ENCODE measurements around the gene USP6NL.
"Not testable (repeated sequence)": the region's sequence is repeated elsewhere in the genome, so short reads cannot be mapped to it uniquely, and the experiment has no call there.

Gene USP6NL

DNA sequence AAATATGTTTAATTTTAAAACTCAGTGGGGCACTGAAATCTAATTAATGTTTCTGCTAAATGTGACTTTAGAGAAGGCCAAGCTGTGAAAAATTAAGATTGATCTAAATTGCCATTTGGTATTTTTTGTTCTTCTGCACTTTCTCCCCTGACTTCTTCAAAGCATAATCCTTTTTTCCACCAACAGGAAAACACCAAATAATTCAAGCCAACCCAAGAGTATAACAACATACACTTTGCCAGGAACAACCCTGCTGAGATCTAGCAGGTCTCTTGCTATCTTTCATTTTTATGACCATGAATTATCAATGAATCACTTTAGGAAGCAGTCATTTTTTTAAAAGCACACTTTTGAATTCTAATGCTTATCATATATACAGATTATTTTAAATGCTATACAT lies 100.1 kb downstream of the USP6NL start:
- DNase-seq = no peak

DNA sequence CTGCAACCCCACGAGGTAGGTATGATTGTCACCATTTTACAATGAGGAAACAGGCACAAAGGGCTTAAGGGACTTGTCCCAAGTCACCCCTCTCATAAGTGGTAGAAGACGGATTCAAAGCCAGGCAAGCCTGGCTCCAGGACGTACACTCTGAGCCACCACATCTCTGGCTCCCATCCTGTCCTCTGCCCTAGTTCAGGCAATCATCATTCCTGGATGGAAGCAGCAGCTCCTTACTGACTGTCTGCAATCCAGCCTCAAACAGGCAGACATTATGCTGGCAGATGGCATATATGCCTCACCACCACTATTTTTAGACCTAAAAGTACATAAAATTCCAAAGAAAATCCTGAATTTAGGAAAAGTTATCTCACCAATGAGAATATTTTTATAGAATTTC lies 100.7 kb downstream of the USP6NL start:
- DNase-seq = no peak

DNA sequence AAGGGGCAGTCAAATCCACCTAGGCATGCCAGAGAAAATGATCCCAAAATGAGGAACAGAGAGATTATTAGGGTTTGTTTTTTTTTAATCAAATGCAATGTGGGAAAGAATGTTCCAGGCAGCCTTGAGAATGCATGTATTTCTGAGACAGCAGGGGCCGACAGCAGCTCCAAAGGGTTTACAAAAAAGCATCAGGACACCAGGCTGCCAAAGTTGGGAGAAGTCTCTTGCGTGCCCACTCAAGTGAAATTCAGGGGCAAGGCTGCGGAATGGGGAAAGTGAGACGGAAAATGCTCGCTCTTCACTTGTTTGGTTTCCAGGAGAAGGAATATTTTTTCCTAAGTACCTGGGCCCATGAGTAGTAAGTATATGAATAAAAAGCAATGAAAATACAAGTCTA lies 101.2 kb downstream of the USP6NL start:
- no peak for DNase-seq

DNA sequence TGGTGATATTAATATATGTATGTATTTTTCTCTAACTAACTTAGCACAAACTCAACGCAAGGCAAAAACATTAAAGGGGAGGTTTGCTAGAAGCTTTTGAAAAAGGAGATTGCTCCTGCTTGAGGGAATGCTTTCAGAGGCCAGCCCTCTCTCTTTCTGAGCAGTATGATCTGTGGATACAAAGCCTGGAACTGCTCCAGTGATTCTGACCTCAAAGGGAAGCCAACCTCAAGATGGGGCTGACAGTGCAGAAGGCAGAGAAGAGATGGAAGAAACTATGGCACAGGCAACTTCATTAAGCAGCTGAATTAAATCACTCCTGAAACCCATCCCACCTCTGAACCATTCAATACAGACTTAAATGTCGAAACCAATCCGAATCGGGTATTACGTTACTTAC lies 102.4 kb downstream of the USP6NL start:
- no peak for DNase-seq

DNA sequence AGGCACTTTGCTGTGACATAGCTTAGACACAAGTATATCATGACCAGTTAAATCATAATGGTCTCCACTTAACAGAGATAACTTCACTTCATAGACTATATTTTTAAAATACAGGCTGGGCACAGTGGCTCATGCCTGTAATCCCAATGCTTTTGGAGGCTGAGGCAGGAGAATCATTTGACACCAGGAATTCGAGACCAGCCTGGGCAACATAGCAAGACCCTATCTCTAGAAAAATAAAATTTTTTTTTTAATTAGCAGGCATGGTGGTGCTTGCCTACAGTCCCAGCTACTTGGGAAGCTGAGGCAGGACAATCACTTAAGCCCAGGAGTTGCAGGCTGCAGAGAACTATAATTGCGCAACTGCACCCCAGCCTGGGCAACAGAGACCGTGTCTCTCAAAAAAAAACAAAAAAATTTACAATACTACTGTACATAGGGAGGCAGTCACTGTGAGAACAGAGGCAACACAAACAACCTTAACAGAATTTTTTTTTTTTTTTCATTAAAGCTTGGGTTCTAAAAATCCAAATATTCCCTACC lies 105.1 kb downstream of the USP6NL start:
- no peak for DNase-seq

- no peak for DNase-seq
Measured at GRCh38 chr10:11505639-11506038, 105.8 kb downstream of the USP6NL start.

DNA sequence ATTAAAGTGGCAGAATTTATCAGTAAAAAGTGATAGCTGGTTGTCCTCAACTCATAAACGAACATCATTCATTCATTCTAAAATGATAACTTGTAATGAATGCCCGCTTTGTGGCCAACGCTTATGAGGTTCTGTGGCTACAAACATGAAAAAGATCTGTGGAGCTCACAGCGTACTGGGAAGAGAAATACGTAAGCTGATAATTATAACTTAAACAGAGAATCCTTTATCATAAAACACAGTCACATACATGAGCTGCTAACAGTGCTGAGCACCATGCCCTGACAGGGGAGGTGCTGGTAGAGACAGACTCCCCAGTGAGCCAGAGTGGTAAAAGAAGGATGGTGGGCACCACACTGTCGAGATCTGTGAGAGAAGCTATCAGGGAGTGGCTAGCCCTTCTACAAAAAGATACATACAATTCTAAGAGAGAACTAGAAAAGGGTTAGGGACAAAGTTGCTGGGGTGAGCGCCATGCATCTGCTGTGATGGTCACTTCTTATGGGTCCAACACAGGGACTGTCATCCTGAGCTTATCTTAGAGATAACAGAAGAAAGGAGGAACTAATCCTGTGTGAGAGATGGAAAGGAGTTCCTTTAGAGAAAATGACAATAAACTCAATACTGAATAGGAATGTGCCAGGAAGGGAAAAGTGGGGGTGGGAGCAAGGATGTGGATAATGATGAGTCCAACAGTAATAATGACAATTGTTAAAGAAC lies 106.7 kb downstream of the USP6NL start:
- no peak for DNase-seq

GRCh38 chr10:11501600-11501999 lies 109.8 kb downstream of the USP6NL start:
- DNase-seq = no peak

GRCh38 chr10:11499425-11500071 lies 111.9 kb downstream of the USP6NL start:
- no peak for DNase-seq

DNA sequence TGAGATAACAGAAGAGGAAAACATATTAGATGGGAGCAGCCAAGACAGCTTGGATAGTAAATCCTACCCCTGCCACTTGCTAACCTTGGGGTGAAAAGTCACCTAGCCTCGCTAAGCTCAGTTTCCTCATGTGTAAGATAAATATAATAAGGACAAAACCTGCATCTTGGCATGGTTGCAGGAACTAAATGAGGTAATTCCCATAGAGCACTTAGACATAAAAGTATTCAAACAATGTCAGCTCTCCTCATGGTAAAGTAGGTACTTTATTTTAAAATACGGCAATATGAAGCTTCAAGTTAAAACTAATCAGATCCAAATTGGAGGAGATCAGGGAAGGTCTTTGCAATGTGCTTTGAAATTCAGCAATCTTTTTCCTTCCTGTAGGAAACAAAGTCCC lies 113.1 kb downstream of the USP6NL start:
- no peak for DNase-seq

DNA sequence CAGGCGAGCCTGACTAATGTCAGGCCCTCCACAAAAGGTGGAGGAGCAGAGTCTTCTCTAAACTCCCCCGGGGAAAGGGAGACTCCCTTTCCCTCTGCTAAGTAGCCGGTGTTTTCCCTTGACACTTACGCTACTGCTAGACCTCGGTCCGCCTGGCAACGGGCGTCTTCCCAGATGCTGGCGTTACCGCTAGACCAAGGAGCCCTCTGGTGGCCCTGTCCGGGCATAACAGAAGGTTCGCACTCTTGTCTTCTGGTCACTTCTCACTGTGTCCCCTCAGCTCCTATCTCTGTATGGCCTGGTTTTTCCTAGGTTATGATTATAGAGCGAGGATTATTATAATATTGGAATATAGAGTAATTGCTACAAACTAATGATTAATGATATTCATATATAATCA lies 116.5 kb downstream of the USP6NL start:
- not testable (repeated sequence) for DNase-seq

DNA sequence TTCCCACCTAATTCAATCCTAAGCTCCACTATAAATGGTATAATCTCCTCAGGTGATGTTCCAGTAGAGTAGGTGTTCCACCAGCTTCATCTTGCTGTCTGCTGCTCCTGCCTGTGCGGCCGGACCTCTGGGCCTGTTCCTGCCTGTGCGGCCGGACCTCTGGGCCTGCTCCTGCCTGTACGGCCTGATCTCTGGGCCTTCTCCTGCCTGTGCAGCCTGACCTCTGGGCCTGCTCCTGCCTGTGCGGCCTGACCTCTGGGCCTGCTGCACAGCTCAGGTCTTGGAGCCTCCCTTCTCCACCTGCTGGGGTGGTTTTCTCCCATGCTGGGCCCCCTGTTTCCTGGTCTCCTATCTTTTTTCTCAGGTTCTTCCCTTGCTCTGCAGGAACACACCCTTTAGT lies 117.8 kb downstream of the USP6NL start:
- DNase-seq = no peak

- DNase-seq = no peak
Measured at GRCh38 chr10:11491087-11491486, 120.4 kb downstream of the USP6NL start.

GRCh38 chr10:11489591-11489990 lies 121.9 kb downstream of the USP6NL start:
- no peak for DNase-seq

DNA sequence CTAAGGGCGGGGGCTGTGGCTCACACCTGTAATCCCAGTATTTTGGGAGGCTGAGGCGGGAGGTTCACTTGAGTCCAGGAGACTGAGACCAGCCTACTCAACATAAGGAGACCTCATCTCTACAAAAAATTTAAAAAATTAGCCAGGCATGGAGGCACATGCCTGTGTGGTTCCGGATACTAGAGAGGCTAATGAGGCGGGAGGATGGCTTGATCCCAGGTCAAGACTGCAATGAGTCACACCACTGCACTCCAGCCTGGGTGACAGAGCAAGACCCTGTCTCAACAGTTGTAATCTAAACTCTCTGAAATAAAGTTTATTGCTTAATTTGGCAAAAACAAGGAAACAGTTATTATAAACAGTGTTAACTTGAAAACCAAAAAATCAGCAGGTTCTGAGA lies 123.3 kb downstream of the USP6NL start:
- DNase-seq = no peak

DNA sequence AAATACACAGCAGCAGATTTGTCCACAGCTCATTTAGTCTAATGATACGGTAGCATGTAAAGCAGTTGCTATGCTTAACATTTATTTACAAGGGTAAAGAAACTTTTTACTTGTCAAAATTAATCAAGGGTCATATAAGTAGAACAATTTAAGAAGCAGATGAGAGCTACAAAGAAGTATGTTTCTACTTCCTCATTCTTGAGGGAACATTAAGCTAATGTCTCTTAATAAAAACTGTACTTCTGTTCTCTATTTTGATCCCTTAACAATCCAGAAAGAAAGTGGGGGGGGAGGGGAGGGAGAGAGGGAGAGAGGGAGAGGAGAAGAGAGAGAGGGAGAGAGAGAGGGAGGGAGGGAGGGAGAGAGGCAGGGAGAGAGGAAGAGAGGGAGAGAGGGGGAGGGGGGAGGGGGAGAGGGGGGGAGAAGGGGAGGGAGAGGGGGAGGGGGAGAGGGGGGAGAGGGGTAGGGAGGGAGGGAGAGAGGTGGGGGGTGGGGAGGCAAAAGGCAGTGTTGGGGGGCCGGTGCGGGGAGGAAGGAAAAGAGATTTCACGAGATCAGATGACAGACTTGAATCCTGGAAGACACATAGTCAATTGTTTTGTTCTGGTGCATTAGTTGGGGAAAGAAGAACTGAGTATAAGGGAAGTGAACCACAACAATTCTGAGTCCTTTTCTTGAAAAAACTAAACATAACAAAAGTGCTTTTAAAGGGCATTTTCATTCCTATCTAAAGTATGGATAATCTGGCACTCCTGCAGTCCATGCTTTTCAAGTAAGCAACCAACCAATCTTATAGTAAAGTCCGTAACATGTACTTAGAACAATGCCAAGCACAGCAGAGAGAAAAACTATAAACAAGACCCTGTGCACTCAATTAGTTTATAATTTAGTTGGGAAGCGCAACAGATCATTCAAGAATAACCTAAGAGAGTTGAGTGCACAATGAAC lies 128.0 kb downstream of the USP6NL start:
- DNase-seq = no peak

- no peak for DNase-seq
Measured at GRCh38 chr10:11482306-11482705, 129.1 kb downstream of the USP6NL start.

- DNase-seq = no peak
Measured at GRCh38 chr10:11480687-11481086, 130.8 kb downstream of the USP6NL start.

GRCh38 chr10:11479300-11479699 lies 132.2 kb downstream of the USP6NL start:
- DNase-seq = no peak

DNA sequence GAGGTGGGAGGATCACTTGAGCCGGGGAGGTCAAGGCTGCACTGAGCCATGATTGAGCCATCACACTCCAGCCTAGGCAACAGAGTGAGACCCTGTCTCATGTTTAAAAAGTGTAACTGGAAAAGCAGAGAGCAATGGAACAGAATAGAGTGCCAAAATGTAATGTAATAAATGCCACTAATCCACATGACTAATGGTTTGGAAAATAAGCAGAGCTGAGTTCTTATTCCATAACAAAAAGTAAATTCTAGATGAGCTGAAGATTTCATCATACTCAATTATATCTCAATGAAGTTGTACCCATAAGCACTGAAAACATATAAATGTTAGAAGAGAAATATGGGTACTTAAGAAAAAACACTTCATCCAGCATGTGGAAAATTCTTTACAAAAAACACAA lies 132.6 kb downstream of the USP6NL start:
- DNase-seq = no peak

- no peak for DNase-seq
Measured at GRCh38 chr10:11475831-11476434, 135.5 kb downstream of the USP6NL start.

- DNase-seq = no peak
Measured at GRCh38 chr10:11473128-11473760, 138.2 kb downstream of the USP6NL start.
